ENCODE results near the gene METTL2B.
"Not testable (repeated sequence)": the region's sequence is repeated elsewhere in the genome, so short reads cannot be mapped to it uniquely, and the experiment has no call there.

METTL2B gene

GRCh38 chr7:128476402-128477335 is at the start of gene METTL2B:
Gene METTL2B (plus strand): TSS chr7:128476748. CDS start chr7:128476766, 18 bp downstream.
- H3K4me1 Mint-ChIP-seq (ENCODE audit: low read depth), result peaks cover 44% of the 10 kb centered on the region

GRCh38 chr7:128427289-128427891 is 49.2 kb upstream of the METTL2B start:
- no peak overlapping the region for H3K4me3 Mint-ChIP-seq
- no peaks in the 10 kb centered on the region for H3K4me1 Mint-ChIP-seq (ENCODE audit: low read depth)
- peaks cover 12% of the 10 kb centered on the region for H3K27me3 Mint-ChIP-seq
- H3K36me3 Mint-ChIP-seq (ENCODE audit: low read depth), result no peaks in the 10 kb centered on the region
- H3K9me3 Mint-ChIP-seq, result no peaks in the 10 kb centered on the region
- no peak overlapping the region for H3K27ac Mint-ChIP-seq

More at GRCh38 chr7:128476402-128477335, at the start of gene METTL2B:
- H3K27ac Mint-ChIP-seq, result peak within 1 kb of the TSS; percentile 97
- H3K36me3 Mint-ChIP-seq (ENCODE audit: low read depth), result peaks cover 34% of the 10 kb centered on the region
- peak within 1 kb of the TSS; percentile 93 for H3K4me3 Mint-ChIP-seq
- H3K9me3 Mint-ChIP-seq, H3K27me3 Mint-ChIP-seq: not testable (repeated sequence)

- H3K4me3 Mint-ChIP-seq, result no peak overlapping the region
- no peaks in the 10 kb centered on the region for H3K4me1 Mint-ChIP-seq (ENCODE audit: low read depth)
- no peak overlapping the region for H3K27ac Mint-ChIP-seq
- no peaks in the 10 kb centered on the region for H3K9me3 Mint-ChIP-seq
- no peaks in the 10 kb centered on the region for H3K36me3 Mint-ChIP-seq (ENCODE audit: low read depth)
- peaks cover 18% of the 10 kb centered on the region for H3K27me3 Mint-ChIP-seq
Observed at GRCh38 chr7:128430207-128430606, 46.3 kb upstream of the METTL2B start.

- Mint-ChIP-seq H3K4me1 (ENCODE audit: low read depth) (no peaks in the 10 kb centered on the region), H3K36me3 (ENCODE audit: low read depth) (no peaks in the 10 kb centered on the region), H3K27ac (no peak overlapping the region), H3K27me3 (peaks cover 18% of the 10 kb centered on the region), H3K9me3 (no peaks in the 10 kb centered on the region), H3K4me3 (no peak overlapping the region)
Observed at GRCh38 chr7:128431221-128431620, 45.3 kb upstream of the METTL2B start.

- H3K27ac Mint-ChIP-seq, result no peak overlapping the region
- no peak overlapping the region for H3K4me3 Mint-ChIP-seq
- no peaks in the 10 kb centered on the region for H3K4me1 Mint-ChIP-seq (ENCODE audit: low read depth)
Observed at GRCh38 chr7:128431754-128432153, 44.8 kb upstream of the METTL2B start.

GRCh38 chr7:128434413-128435326 is 41.9 kb upstream of the METTL2B start:
- H3K4me1 Mint-ChIP-seq (ENCODE audit: low read depth), result no peaks in the 10 kb centered on the region
- no peaks in the 10 kb centered on the region for H3K36me3 Mint-ChIP-seq (ENCODE audit: low read depth)
- H3K27me3 Mint-ChIP-seq, result peaks cover 10% of the 10 kb centered on the region
- H3K4me3 Mint-ChIP-seq, result no peak overlapping the region
- no peaks in the 10 kb centered on the region for H3K9me3 Mint-ChIP-seq
- no peak overlapping the region for H3K27ac Mint-ChIP-seq

More at GRCh38 chr7:128431754-128432153, 44.8 kb upstream of the METTL2B start:
- no peaks in the 10 kb centered on the region for H3K36me3 Mint-ChIP-seq (ENCODE audit: low read depth)
- H3K27me3 Mint-ChIP-seq, result peaks cover 18% of the 10 kb centered on the region
- H3K9me3 Mint-ChIP-seq, result no peaks in the 10 kb centered on the region

GRCh38 chr7:128435327-128435686 is 41.2 kb upstream of the METTL2B start:
- Mint-ChIP-seq H3K27ac (no peak overlapping the region), H3K36me3 (ENCODE audit: low read depth) (no peaks in the 10 kb centered on the region), H3K4me1 (ENCODE audit: low read depth) (no peaks in the 10 kb centered on the region), H3K9me3 (no peaks in the 10 kb centered on the region), H3K4me3 (no peak overlapping the region), H3K27me3 (peaks cover 9% of the 10 kb centered on the region)

- no peaks in the 10 kb centered on the region for H3K4me1 Mint-ChIP-seq (ENCODE audit: low read depth)
- no peak overlapping the region for H3K4me3 Mint-ChIP-seq
- no peaks in the 10 kb centered on the region for H3K36me3 Mint-ChIP-seq (ENCODE audit: low read depth)
- H3K27me3 Mint-ChIP-seq, result peaks cover 6% of the 10 kb centered on the region
- H3K9me3 Mint-ChIP-seq, result no peaks in the 10 kb centered on the region
- peak overlapping the region; percentile 0 for H3K27ac Mint-ChIP-seq
Observed at GRCh38 chr7:128437426-128438332, 38.9 kb upstream of the METTL2B start.

GRCh38 chr7:128442356-128442755 is 34.2 kb upstream of the METTL2B start:
- Mint-ChIP-seq H3K36me3 (ENCODE audit: low read depth) (no peaks in the 10 kb centered on the region), H3K27ac (no peak overlapping the region), H3K9me3 (no peaks in the 10 kb centered on the region), H3K4me3 (no peak overlapping the region), H3K4me1 (ENCODE audit: low read depth) (peaks cover 5% of the 10 kb centered on the region), H3K27me3 (no peaks in the 10 kb centered on the region)

GRCh38 chr7:128443831-128444600 is 32.5 kb upstream of the METTL2B start:
- Mint-ChIP-seq H3K27me3 (peaks cover 2% of the 10 kb centered on the region), H3K4me1 (ENCODE audit: low read depth) (peaks cover 19% of the 10 kb centered on the region), H3K36me3 (ENCODE audit: low read depth) (no peaks in the 10 kb centered on the region), H3K27ac (no peak overlapping the region), H3K9me3 (no peaks in the 10 kb centered on the region), H3K4me3 (no peak overlapping the region)

- no peaks in the 10 kb centered on the region for H3K36me3 Mint-ChIP-seq (ENCODE audit: low read depth)
- H3K9me3 Mint-ChIP-seq, result no peaks in the 10 kb centered on the region
- H3K27ac Mint-ChIP-seq, result no peak overlapping the region
- no peak overlapping the region for H3K4me3 Mint-ChIP-seq
- peaks cover 6% of the 10 kb centered on the region for H3K27me3 Mint-ChIP-seq
- peaks cover 35% of the 10 kb centered on the region for H3K4me1 Mint-ChIP-seq (ENCODE audit: low read depth)
Observed at GRCh38 chr7:128446306-128446705, 30.2 kb upstream of the METTL2B start.

GRCh38 chr7:128447941-128448564 is 28.5 kb upstream of the METTL2B start:
- Mint-ChIP-seq H3K36me3 (ENCODE audit: low read depth) (no peaks in the 10 kb centered on the region), H3K4me1 (ENCODE audit: low read depth) (peaks cover 51% of the 10 kb centered on the region), H3K27me3 (peaks cover 8% of the 10 kb centered on the region)

GRCh38 chr7:128448751-128449302 is 27.7 kb upstream of the METTL2B start:
- H3K4me3 Mint-ChIP-seq, result no peak overlapping the region
- H3K9me3 Mint-ChIP-seq, result no peaks in the 10 kb centered on the region
- peaks cover 58% of the 10 kb centered on the region for H3K4me1 Mint-ChIP-seq (ENCODE audit: low read depth)
- no peak overlapping the region for H3K27ac Mint-ChIP-seq
- no peaks in the 10 kb centered on the region for H3K36me3 Mint-ChIP-seq (ENCODE audit: low read depth)
- H3K27me3 Mint-ChIP-seq, result peaks cover 8% of the 10 kb centered on the region

More at GRCh38 chr7:128447941-128448564, 28.5 kb upstream of the METTL2B start:
- H3K27ac Mint-ChIP-seq, result no peak overlapping the region
- H3K4me3 Mint-ChIP-seq, result no peak overlapping the region
- no peaks in the 10 kb centered on the region for H3K9me3 Mint-ChIP-seq
